Keratinocyte (primary cell): ENCODE results near the gene NLRC3. TPM values are rescaled to one million over a fixed set of nuclear protein-coding genes. Genes with fewer than 3 reads are reported as not detected.

ENCODE experiments used
- DNase-seq: peaks from one replicate; pipeline ENCODE4 v3.0.0-alpha.2; 2011; ENCODE audit warnings: low read depth, missing footprints, low spot score
- FAIRE-seq: peaks from 2 replicates; lab custom pipeline; 2011; peaks lifted over from hg19 to GRCh38; lab: Jason Lieb, UNC
- H2AFZ ChIP-seq: 2 replicates; pipeline ENCODE4 v1.6.0; 2012; ENCODE audit warnings: low read length, control low read depth, inconsistent platforms; ENCODE audit not compliant: control insufficient read depth
- H3K27ac ChIP-seq: 2 replicates; pipeline ENCODE4 v1.5.1; 2011; ENCODE audit warnings: low read length; ENCODE audit not compliant: control insufficient read depth, insufficient read depth
- H3K27me3 ChIP-seq: 3 replicates; pipeline ENCODE4 v1.6.0; 2011; ENCODE audit warnings: low read length; ENCODE audit not compliant: control insufficient read depth, insufficient read depth; ENCODE audit errors: extremely low read depth
- H3K36me3 ChIP-seq, 2 experiments: 2 replicates in 1 of 2; 3 replicates in 1 of 2; pipeline ENCODE4 v1.5.1; 2011; ENCODE audit warnings: low read length in 2 of 2, mild to moderate bottlenecking in 1 of 2; ENCODE audit not compliant: control insufficient read depth in 2 of 2, insufficient read depth in 2 of 2; ENCODE audit errors: extremely low read depth in 1 of 2
- H3K4me1 ChIP-seq: 3 replicates; pipeline ENCODE4 v1.5.1; 2011; ENCODE audit warnings: low read length; ENCODE audit not compliant: control insufficient read depth, insufficient read depth; ENCODE audit errors: extremely low read depth
- H3K4me2 ChIP-seq: 3 replicates; pipeline ENCODE4 v1.6.0; 2011; ENCODE audit warnings: low read depth, low read length; ENCODE audit not compliant: control insufficient read depth, insufficient read depth; ENCODE audit errors: extremely low read depth
- H3K4me3 ChIP-seq, 3 experiments: fragments of 200-600 bp in 1 of 3; sonication (generic) in 1 of 3; 2 replicates in 2 of 3; 3 replicates in 1 of 3; pipeline ENCODE4 v1.5.1; 2011 to 2016; ENCODE audit warnings: low read length in 3 of 3, mild to moderate bottlenecking in 3 of 3, control low read depth in 2 of 3, inconsistent platforms in 1 of 3, low read depth in 1 of 3, mixed read lengths in 1 of 3, mixed run types in 1 of 3, moderate library complexity in 1 of 3; ENCODE audit not compliant: control insufficient read depth in 2 of 3, insufficient read depth in 2 of 3; ENCODE audit errors: extremely low read depth in 1 of 3
- H3K79me2 ChIP-seq: 2 replicates; pipeline ENCODE4 v1.6.0; 2012; ENCODE audit warnings: low read length; ENCODE audit not compliant: control insufficient read depth, insufficient read depth
- H3K9ac ChIP-seq: 3 replicates; pipeline ENCODE4 v1.6.0; 2011; ENCODE audit warnings: low read length; ENCODE audit not compliant: control insufficient read depth, insufficient read depth; ENCODE audit errors: extremely low read depth
- H3K9me1 ChIP-seq: 3 replicates; pipeline ENCODE4 v1.6.0; 2011; ENCODE audit warnings: low read length; ENCODE audit not compliant: control insufficient read depth, insufficient read depth; ENCODE audit errors: extremely low read depth
- H3K9me3 ChIP-seq: 2 replicates; pipeline ENCODE4 v1.5.1; 2012; ENCODE audit warnings: low read depth, low read length; ENCODE audit not compliant: control insufficient read depth
- H4K20me1 ChIP-seq: 3 replicates; pipeline ENCODE4 v1.6.0; 2011; ENCODE audit warnings: low read length; ENCODE audit not compliant: control insufficient read depth, insufficient read depth; ENCODE audit errors: extremely low read depth
- CTCF ChIP-seq, 3 experiments: IDR thresholded peaks in 1 of 3; conservative IDR thresholded peaks in 1 of 3; optimal IDR thresholded peaks in 1 of 3; 2 replicates in 2 of 3; 3 replicates in 1 of 3; pipeline versions ENCODE3 to v1.5.1; 2011; ENCODE audit warnings: low read length in 3 of 3, mild to moderate bottlenecking in 3 of 3, moderate library complexity in 2 of 3, control low read depth in 1 of 3, inconsistent platforms in 1 of 3; ENCODE audit not compliant: insufficient read depth in 2 of 3; ENCODE audit errors: extremely low read depth in 1 of 3
- EZH2 ChIP-seq: IDR thresholded peaks from one replicate; pipeline ENCODE4 v1.6.1; 2012; ENCODE audit warnings: inconsistent platforms, mild to moderate bottlenecking, low read length, moderate library complexity
- dilution Hi-C: fragments of 300-500 bp; cut with MboI; formaldehyde crosslinking; loops from one replicate; pipeline ENCODE4 v1.7.0; 2020; ENCODE audit warnings: low sequenced_read_pairs; ENCODE audit not compliant: extremely low pct_ligation_motif_present
- polyA plus RNA-seq, 5 experiments: library from polyadenylated mRNA; depleted of rRNA in 3 of 5; stranded (reverse) in 3 of 5; stranded (forward) in 1 of 5; unstranded in 1 of 5; fragments of >200 nt; gene quantifications; 1 replicate in 1 of 5; 2 replicates in 3 of 5; 3 replicates in 1 of 5; pipeline versions ENCODE4 v1.2.1 to v1.2.3, GENCODE V29; 2011 to 2012; ENCODE audit warnings: missing spikeins in 2 of 5, low read depth in 1 of 5, low replicate concordance in 1 of 5

The NLRC3 gene
- polyA plus RNA-seq, 1 donor (not counting 4 experiments of a cell fraction or from before 2014, with no cell fraction given): not detected

- DNase-seq: no peak
- Histone ChIP-seq H3K9me3 (no peaks in the 10 kb centered on the region), H3K27ac (no peak overlapping the region), H4K20me1 (no peaks in the 10 kb centered on the region), H3K4me3 (no peak overlapping the region), H3K9ac (no peak overlapping the region), H3K4me1 (no peaks in the 10 kb centered on the region), H3K4me2 (no peak overlapping the region), H3K79me2 (no peaks in the 10 kb centered on the region), H3K9me1 (no peaks in the 10 kb centered on the region), H2AFZ (no peak overlapping the region), H3K27me3 (no peaks in the 10 kb centered on the region), H3K36me3 (no peaks in the 10 kb centered on the region)
- FAIRE-seq: no peak
- dilution Hi-C loops: no loop called here
- TF ChIP-seq EZH2 (no peak), CTCF (optimal IDR thresholded peaks at IDR 0.05 in 1 of 3, IDR thresholded peaks at IDR 0.05 in 1 of 3, conservative IDR thresholded peaks at IDR 0.05 in 1 of 3; ENCODE audit: extremely low read depth in 1 of 3, insufficient read depth in 2 of 3, low read length in 3 of 3) (no peak)
These were observed 14.2 kb downstream of the NLRC3 start for GRCh38 chr16:3562914-3563480.

DNA sequence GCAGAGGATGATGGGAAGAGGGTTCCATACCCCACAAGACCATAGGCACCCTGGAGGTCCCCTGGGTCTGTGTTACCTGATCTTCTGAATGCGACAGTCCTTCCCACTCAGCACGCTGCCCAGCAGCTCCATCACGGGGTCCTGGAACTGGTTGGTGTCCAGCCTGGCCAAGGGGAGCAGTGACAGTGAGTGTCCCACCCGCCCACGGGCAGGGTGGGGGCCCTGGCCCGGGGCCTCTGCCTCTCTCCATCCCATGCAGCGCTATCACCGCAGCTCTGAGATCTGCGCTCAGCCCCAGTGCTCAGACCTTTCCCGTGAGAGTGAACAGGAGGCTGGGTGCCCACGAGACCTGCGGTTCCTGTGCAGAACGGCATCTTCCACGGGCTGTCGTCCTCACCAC is 15.6 kb downstream of the NLRC3 start:
- no peak for DNase-seq

More for the DNA sequence above, 15.6 kb downstream of the NLRC3 start:
- H3K36me3 ChIP-seq: no peaks in the 10 kb centered on the region
- no peaks in the 10 kb centered on the region for H4K20me1 ChIP-seq
- no peak for FAIRE-seq
- H3K4me3 ChIP-seq: no peak overlapping the region
- no peak overlapping the region for H3K4me2 ChIP-seq
- H3K27me3 ChIP-seq: no peaks in the 10 kb centered on the region
- dilution Hi-C loops: no loop called here
- no peak for TF ChIP-seq CTCF (optimal IDR thresholded peaks at IDR 0.05 in 1 of 3, IDR thresholded peaks at IDR 0.05 in 1 of 3, conservative IDR thresholded peaks at IDR 0.05 in 1 of 3; ENCODE audit: extremely low read depth in 1 of 3, insufficient read depth in 2 of 3, low read length in 3 of 3)
- TF ChIP-seq EZH2: no peak
- no peaks in the 10 kb centered on the region for H3K79me2 ChIP-seq
- no peak overlapping the region for H3K9ac ChIP-seq
- H3K9me1 ChIP-seq: no peaks in the 10 kb centered on the region
- H3K27ac ChIP-seq: no peak overlapping the region
- no peaks in the 10 kb centered on the region for H3K4me1 ChIP-seq
- H2AFZ ChIP-seq: no peak overlapping the region
- no peaks in the 10 kb centered on the region for H3K9me3 ChIP-seq
